T-helper 17 cell (primary cell): ENCODE measurements around the gene DNER. TPM values are rescaled to one million over a fixed set of nuclear protein-coding genes. Genes with fewer than 3 reads are reported as not detected.

Experiments
- ATAC-seq: fragments of 150-1000 bp; cut with Tn5 transposase; 2 replicates; pipeline ENCODE4 v1.10.0; 2021; ENCODE audit warnings: mild to moderate bottlenecking, moderate library complexity
- DNase-seq, 3 donors: peaks; one replicate each; pipeline versions ENCODE4 v3.0.0 to v3.0.0-alpha.2; 2020 to 2021
- H3K9me3 ChIP-seq: one replicate; pipeline ENCODE4 v1.7.0; 2013; ENCODE audit warnings: low read length, mild to moderate bottlenecking; ENCODE audit not compliant: control insufficient read depth, poor library complexity, severe bottlenecking
- H3K27ac Mint-ChIP-seq: one replicate; pipeline ENCODE4 v1.8.0; 2022; ENCODE audit warnings: mild to moderate bottlenecking, moderate library complexity, mixed read lengths
- H3K27me3 Mint-ChIP-seq: one replicate; pipeline ENCODE4 v1.8.0; 2022; ENCODE audit warnings: mixed read lengths
- H3K36me3 Mint-ChIP-seq: one replicate; pipeline ENCODE4 v1.8.0; 2022; ENCODE audit warnings: low read depth, mixed read lengths
- H3K4me1 Mint-ChIP-seq: one replicate; pipeline ENCODE4 v1.8.0; 2022; ENCODE audit warnings: mild to moderate bottlenecking, mixed read lengths
- H3K4me3 Mint-ChIP-seq: one replicate; pipeline ENCODE4 v1.8.0; 2022; ENCODE audit warnings: mild to moderate bottlenecking, moderate library complexity, mixed read lengths
- total RNA-seq, 4 donors: library from RNA in 2 of 4; stranded (reverse) in 2 of 4; gene quantifications; one replicate each; pipeline ENCODE4 v1.2.3 and lab custom pipeline; 2022 to 2026

DNER gene
- total RNA-seq, 2 donors from 2014 or later = 0.22 TPM; not detected in 1

- ATAC-seq (no peak), DNase-seq (no peak)
- H3K27ac Mint-ChIP-seq = no peak overlapping the region
- H3K4me1 Mint-ChIP-seq = no peaks in the 10 kb centered on the region
- peaks cover 82% of the 10 kb centered on the region for H3K27me3 Mint-ChIP-seq
- no peak overlapping the region for H3K4me3 Mint-ChIP-seq
- H3K9me3 ChIP-seq = no peaks in the 10 kb centered on the region
- H3K36me3 Mint-ChIP-seq = peaks cover 3% of the 10 kb centered on the region
These were observed 39.4 kb downstream of the DNER start for GRCh38 chr2:229674830-229675530.

- Mint-ChIP-seq H3K4me3 (no peak overlapping the region), H3K27me3 (peaks cover 76% of the 10 kb centered on the region), H3K27ac (no peak overlapping the region), H3K4me1 (no peaks in the 10 kb centered on the region), H3K36me3 (peaks cover 3% of the 10 kb centered on the region)
- no peaks in the 10 kb centered on the region for H3K9me3 ChIP-seq
- ATAC-seq = no peak
- DNase-seq = no peak
These were observed 40.7 kb downstream of the DNER start for GRCh38 chr2:229673676-229674075.

- Mint-ChIP-seq H3K4me1 (no peaks in the 10 kb centered on the region), H3K27ac (no peak overlapping the region), H3K27me3 (peaks cover 65% of the 10 kb centered on the region), H3K36me3 (peaks cover 3% of the 10 kb centered on the region), H3K4me3 (no peak overlapping the region)
- H3K9me3 ChIP-seq = no peaks in the 10 kb centered on the region
- ATAC-seq = no peak
- DNase-seq = no peak
These were observed 42.3 kb downstream of the DNER start for GRCh38 chr2:229672021-229672420.

GRCh38 chr2:229669841-229670240 lies 44.5 kb downstream of the DNER start:
- Mint-ChIP-seq H3K36me3 (peaks cover 3% of the 10 kb centered on the region), H3K27ac (no peak overlapping the region), H3K4me1 (no peaks in the 10 kb centered on the region), H3K4me3 (no peak overlapping the region), H3K27me3 (peaks cover 55% of the 10 kb centered on the region)
- H3K9me3 ChIP-seq = no peaks in the 10 kb centered on the region
- DNase-seq (no peak), ATAC-seq (no peak)

- Mint-ChIP-seq H3K4me3 (no peak overlapping the region), H3K4me1 (no peaks in the 10 kb centered on the region), H3K27ac (no peak overlapping the region), H3K36me3 (no peaks in the 10 kb centered on the region), H3K27me3 (peaks cover 29% of the 10 kb centered on the region)
- ATAC-seq (no peak), DNase-seq (no peak)
- H3K9me3 ChIP-seq = no peaks in the 10 kb centered on the region
These were observed 47.5 kb downstream of the DNER start for GRCh38 chr2:229666811-229667210.

GRCh38 chr2:229665158-229665557 lies 49.2 kb downstream of the DNER start:
- H3K27ac Mint-ChIP-seq = no peak overlapping the region
- no peaks in the 10 kb centered on the region for H3K4me1 Mint-ChIP-seq
- no peaks in the 10 kb centered on the region for H3K9me3 ChIP-seq
- H3K36me3 Mint-ChIP-seq = no peaks in the 10 kb centered on the region
- H3K27me3 Mint-ChIP-seq = peaks cover 28% of the 10 kb centered on the region
- no peak for DNase-seq
- H3K4me3 Mint-ChIP-seq = no peak overlapping the region
- no peak for ATAC-seq

- H3K36me3 Mint-ChIP-seq = no peaks in the 10 kb centered on the region
- H3K27ac Mint-ChIP-seq = no peak overlapping the region
- peaks cover 24% of the 10 kb centered on the region for H3K27me3 Mint-ChIP-seq
- no peak for DNase-seq
- H3K4me1 Mint-ChIP-seq = no peaks in the 10 kb centered on the region
- ATAC-seq = no peak
- H3K9me3 ChIP-seq = no peaks in the 10 kb centered on the region
- no peak overlapping the region for H3K4me3 Mint-ChIP-seq
These were observed 52.9 kb downstream of the DNER start for GRCh38 chr2:229661478-229661877.

- Mint-ChIP-seq H3K4me1 (no peaks in the 10 kb centered on the region), H3K4me3 (no peak overlapping the region), H3K36me3 (no peaks in the 10 kb centered on the region), H3K27me3 (peaks cover 29% of the 10 kb centered on the region), H3K27ac (no peak overlapping the region)
- H3K9me3 ChIP-seq = no peaks in the 10 kb centered on the region
- DNase-seq (no peak), ATAC-seq (no peak)
These were observed 53.4 kb downstream of the DNER start for GRCh38 chr2:229660951-229661350.

GRCh38 chr2:229660391-229660790 lies 54.0 kb downstream of the DNER start:
- DNase-seq = no peak
- no peaks in the 10 kb centered on the region for H3K36me3 Mint-ChIP-seq
- ATAC-seq = no peak
- peaks cover 33% of the 10 kb centered on the region for H3K27me3 Mint-ChIP-seq
- H3K4me1 Mint-ChIP-seq = no peaks in the 10 kb centered on the region
- H3K9me3 ChIP-seq = no peaks in the 10 kb centered on the region
- no peak overlapping the region for H3K27ac Mint-ChIP-seq
- H3K4me3 Mint-ChIP-seq = no peak overlapping the region

- H3K9me3 ChIP-seq = no peaks in the 10 kb centered on the region
- DNase-seq (no peak), ATAC-seq (no peak)
- H3K4me1 Mint-ChIP-seq = no peaks in the 10 kb centered on the region
- no peaks in the 10 kb centered on the region for H3K36me3 Mint-ChIP-seq
- H3K4me3 Mint-ChIP-seq = no peak overlapping the region
- H3K27me3 Mint-ChIP-seq = peaks cover 44% of the 10 kb centered on the region
- H3K27ac Mint-ChIP-seq = no peak overlapping the region
These were observed 56.4 kb downstream of the DNER start for GRCh38 chr2:229658004-229658403.

- Mint-ChIP-seq H3K27me3 (peaks cover 59% of the 10 kb centered on the region), H3K27ac (no peak overlapping the region), H3K4me3 (no peak overlapping the region), H3K4me1 (no peaks in the 10 kb centered on the region), H3K36me3 (no peaks in the 10 kb centered on the region)
- no peaks in the 10 kb centered on the region for H3K9me3 ChIP-seq
- DNase-seq = no peak
- ATAC-seq = no peak
These were observed 59.9 kb downstream of the DNER start for GRCh38 chr2:229654437-229654836.

GRCh38 chr2:229653531-229653930 lies 60.8 kb downstream of the DNER start:
- no peak for ATAC-seq
- DNase-seq = no peak
- no peaks in the 10 kb centered on the region for H3K4me1 Mint-ChIP-seq
- no peaks in the 10 kb centered on the region for H3K9me3 ChIP-seq
- H3K27me3 Mint-ChIP-seq = peaks cover 66% of the 10 kb centered on the region
- no peak overlapping the region for H3K4me3 Mint-ChIP-seq
- H3K36me3 Mint-ChIP-seq = no peaks in the 10 kb centered on the region
- H3K27ac Mint-ChIP-seq = no peak overlapping the region

GRCh38 chr2:229652796-229653195 lies 61.6 kb downstream of the DNER start:
- H3K4me3 Mint-ChIP-seq = no peak overlapping the region
- ATAC-seq (no peak), DNase-seq (no peak)
- H3K27ac Mint-ChIP-seq = no peak overlapping the region
- H3K9me3 ChIP-seq = no peaks in the 10 kb centered on the region
- H3K4me1 Mint-ChIP-seq = no peaks in the 10 kb centered on the region
- peaks cover 70% of the 10 kb centered on the region for H3K27me3 Mint-ChIP-seq
- H3K36me3 Mint-ChIP-seq = no peaks in the 10 kb centered on the region

- ATAC-seq = no peak
- no peak overlapping the region for H3K27ac Mint-ChIP-seq
These were observed 63.5 kb downstream of the DNER start for GRCh38 chr2:229650901-229651300.

More at GRCh38 chr2:229650901-229651300, 63.5 kb downstream of the DNER start:
- no peaks in the 10 kb centered on the region for H3K9me3 ChIP-seq
- no peak for DNase-seq
- Mint-ChIP-seq H3K36me3 (no peaks in the 10 kb centered on the region), H3K27me3 (peaks cover 65% of the 10 kb centered on the region), H3K4me1 (no peaks in the 10 kb centered on the region), H3K4me3 (no peak overlapping the region)
